WI38 (cell line): ENCODE results near the gene OTOP3.

ENCODE experiments used
- H3K4me3 ChIP-seq: 2 replicates; pipeline ENCODE4 v1.5.1; 2011; ENCODE audit warnings: low read depth, mild to moderate bottlenecking, control low read depth, low read length
- TF ChIP-seq, protein P1 (sequence below): IDR thresholded peaks from 2 replicates; pipeline ENCODE4 v1.5.1; 2012; ENCODE audit warnings: low read depth, mild to moderate bottlenecking, control low read depth, low read length

Gene OTOP3

DNA sequence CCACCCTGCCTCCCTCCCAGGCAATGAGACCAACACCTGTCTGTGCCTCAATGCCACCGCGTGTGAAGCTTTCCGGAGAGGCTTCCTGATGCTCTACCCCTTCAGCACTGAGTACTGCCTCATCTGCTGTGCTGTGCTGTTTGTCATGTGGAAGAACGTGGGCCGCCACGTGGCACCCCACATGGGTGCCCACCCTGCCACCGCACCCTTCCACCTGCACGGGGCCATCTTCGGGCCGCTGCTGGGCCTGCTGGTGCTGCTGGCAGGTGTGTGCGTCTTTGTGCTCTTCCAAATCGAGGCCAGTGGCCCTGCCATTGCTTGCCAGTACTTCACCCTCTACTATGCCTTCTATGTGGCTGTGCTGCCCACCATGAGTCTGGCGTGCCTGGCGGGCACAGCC is 10.9 kb downstream of the OTOP3 start:
- H3K4me3 ChIP-seq: no peak overlapping the region
- TF ChIP-seq, protein P1, sequence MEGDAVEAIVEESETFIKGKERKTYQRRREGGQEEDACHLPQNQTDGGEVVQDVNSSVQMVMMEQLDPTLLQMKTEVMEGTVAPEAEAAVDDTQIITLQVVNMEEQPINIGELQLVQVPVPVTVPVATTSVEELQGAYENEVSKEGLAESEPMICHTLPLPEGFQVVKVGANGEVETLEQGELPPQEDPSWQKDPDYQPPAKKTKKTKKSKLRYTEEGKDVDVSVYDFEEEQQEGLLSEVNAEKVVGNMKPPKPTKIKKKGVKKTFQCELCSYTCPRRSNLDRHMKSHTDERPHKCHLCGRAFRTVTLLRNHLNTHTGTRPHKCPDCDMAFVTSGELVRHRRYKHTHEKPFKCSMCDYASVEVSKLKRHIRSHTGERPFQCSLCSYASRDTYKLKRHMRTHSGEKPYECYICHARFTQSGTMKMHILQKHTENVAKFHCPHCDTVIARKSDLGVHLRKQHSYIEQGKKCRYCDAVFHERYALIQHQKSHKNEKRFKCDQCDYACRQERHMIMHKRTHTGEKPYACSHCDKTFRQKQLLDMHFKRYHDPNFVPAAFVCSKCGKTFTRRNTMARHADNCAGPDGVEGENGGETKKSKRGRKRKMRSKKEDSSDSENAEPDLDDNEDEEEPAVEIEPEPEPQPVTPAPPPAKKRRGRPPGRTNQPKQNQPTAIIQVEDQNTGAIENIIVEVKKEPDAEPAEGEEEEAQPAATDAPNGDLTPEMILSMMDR: no peak

DNA sequence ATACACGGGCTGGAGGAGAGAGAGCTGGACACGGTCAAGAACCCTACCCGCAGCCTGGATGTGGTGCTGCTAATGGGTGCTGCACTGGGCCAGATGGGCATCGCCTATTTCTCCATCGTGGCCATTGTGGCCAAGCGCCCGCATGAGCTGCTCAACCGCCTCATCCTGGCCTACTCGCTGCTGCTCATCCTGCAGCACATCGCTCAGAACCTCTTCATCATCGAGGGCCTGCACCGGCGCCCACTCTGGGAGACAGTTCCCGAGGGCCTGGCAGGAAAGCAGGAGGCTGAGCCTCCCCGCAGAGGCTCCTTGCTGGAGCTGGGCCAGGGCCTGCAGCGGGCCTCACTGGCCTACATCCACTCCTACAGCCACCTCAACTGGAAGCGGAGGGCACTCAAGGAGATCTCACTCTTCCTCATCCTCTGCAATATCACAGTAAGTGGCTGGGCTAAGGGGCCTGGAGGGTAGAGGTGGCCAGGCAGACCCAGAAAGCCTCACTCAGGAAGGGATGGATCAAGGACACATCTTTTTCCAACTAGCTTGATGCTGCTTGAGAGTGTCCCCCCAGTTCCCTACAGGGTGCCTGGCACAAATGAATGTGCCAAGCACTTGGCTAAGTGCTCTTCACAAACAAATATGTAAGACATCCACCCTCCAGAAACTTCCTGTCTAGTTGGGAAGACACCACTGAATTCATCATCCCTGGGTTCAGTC is 11.5 kb downstream of the OTOP3 start:
- no peak overlapping the region for H3K4me3 ChIP-seq
- TF ChIP-seq, protein P1: no peak

DNA sequence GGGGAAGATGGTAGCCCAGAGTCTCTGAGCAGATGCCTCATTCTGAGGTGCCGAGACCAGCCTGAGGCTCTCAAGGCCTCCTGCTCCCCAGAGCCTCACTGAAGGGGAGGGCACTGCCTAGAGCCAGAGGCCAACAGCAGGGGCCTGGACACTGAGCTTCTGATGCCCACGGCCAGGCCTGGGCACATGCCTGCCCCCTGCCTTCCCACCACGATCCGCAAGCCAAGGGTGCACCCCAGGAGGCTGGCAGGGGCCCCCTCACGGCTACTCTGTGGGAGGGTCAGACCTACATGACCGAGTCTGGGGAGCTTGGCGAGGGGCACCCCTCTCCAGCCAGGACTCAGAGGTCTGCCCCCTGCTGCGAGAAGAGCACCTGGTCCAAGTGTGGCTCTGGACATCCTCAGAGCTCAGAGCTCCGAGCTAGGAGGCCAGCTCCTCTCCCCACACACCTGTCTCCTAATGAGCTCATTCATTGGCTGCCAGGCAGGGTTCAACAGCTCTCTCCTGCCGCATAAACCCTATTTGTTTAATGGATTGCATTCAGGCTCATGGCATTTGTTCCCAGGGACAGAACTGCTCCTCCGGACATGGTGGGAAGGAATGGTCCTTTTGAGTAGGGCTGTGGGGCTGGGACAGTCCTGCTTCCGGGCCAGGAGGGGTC is 13.9 kb downstream of the OTOP3 start:
- H3K4me3 ChIP-seq: no peak overlapping the region
- TF ChIP-seq, protein P1: no peak

DNA sequence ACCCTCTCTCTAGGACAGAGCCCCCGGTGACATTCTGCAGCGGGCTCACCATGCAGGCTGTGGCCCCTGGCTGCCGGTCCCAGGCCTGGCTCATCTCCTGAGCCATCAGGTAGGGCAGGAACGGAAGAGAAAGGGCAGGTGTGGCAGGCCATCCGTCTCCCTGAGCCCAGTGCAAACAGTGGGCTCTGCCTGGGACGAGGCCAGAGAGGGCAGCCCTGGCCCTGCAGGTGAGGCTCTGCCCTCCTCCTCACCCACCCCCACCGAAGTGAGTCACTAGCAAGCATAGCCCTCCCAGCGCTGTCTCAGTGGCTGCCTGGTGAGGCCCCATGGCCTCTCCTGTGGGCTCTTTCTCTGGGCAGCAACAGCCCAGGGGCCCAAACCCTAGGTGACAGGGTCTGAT is 14.5 kb downstream of the OTOP3 start:
- TF ChIP-seq, protein P1: no peak
- H3K4me3 ChIP-seq: no peak overlapping the region

DNA sequence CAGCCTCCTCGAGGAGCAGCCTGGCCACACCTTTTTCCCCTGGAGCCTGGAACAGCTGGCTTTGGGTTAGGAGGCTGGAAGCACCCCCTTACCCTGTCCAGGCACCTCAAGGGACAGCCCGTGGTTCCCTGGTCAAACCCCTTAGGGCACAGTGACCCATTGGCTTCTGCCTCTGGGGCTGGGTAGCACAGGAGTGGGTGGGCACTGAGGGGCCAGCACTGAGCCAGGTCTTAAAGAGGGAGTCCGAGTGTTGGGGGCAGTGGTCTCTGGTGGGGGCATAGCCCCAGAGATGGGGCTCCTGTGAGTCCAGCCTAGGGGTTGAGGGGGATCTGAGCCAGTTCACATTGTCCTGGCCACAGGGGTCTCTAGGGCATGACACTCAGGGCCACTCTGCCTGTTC is 15.4 kb downstream of the OTOP3 start:
- no peak overlapping the region for H3K4me3 ChIP-seq
- TF ChIP-seq, protein P1: no peak

DNA sequence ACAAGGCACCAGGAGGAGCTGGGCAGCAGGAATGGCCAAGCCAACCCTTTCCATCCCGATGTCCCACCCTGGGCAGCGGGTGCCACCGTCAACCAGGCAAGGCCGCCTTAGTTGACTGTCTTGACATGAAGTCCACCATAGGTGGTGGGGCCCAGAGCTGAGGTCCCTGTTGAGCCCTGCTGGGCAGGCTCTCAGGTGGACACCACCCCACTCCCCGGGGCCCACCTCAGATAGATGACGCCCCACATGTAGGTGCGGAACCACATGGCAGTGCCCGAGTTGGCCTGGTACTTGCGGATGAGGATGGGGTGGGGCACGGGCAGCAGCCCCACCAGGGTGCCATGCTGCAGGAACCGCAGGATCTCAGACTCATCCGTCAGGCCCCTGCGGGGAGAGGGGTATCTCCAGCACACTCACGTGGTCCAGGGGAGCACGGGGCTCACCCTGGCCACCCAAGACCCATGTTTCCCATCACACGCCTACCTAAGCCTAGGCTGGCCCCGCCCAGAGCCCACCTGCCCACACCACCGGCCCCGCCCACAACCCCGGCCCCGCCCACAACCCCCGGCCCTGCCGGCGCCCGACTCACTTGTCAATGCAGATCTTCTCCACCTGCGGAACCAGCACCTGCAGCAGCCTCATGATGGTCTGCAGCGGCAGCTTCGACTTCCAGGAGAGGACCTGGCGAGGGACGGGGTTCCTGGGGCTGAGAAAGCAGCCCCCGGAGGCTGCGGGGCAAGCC is 16.2 kb downstream of the OTOP3 start:
- TF ChIP-seq, protein P1: no peak
- H3K4me3 ChIP-seq: no peak overlapping the region
